Ishikawa (cell line): Measurements from ENCODE around the gene TAS2R43.

Source experiments
- CEBPB ChIP-seq: IDR thresholded peaks from 2 replicates; pipeline ENCODE4 v1.6.1; 2012
- CREB1 ChIP-seq: IDR thresholded peaks from 2 replicates; pipeline ENCODE4 v1.6.1; 2012; ENCODE audit warnings: low read depth
- EGR1 ChIP-seq: IDR thresholded peaks from 2 replicates; pipeline ENCODE4 v1.6.1; 2012
- EP300 ChIP-seq: IDR thresholded peaks from 2 replicates; pipeline ENCODE4 v1.6.1; 2012; ENCODE audit warnings: borderline replicate concordance
- FOXM1 ChIP-seq: IDR thresholded peaks from 2 replicates; pipeline ENCODE4 v1.6.1; 2012; ENCODE audit warnings: low read depth, borderline replicate concordance
- NFIC ChIP-seq: IDR thresholded peaks from 2 replicates; pipeline ENCODE4 v1.6.1; 2012
- RAD21 ChIP-seq: IDR thresholded peaks from 2 replicates; pipeline ENCODE4 v1.6.1; 2012; ENCODE audit warnings: low read depth
- REST ChIP-seq: IDR thresholded peaks from 2 replicates; pipeline ENCODE4 v1.6.1; 2012; ENCODE audit warnings: low read depth, mild to moderate bottlenecking
- TAF1 ChIP-seq: IDR thresholded peaks from 2 replicates; pipeline ENCODE4 v1.6.1; 2012; ENCODE audit warnings: low read depth, mild to moderate bottlenecking
- TCF12 ChIP-seq: IDR thresholded peaks from 2 replicates; pipeline ENCODE4 v1.6.1; 2012; ENCODE audit warnings: low read depth
- TEAD4 ChIP-seq: IDR thresholded peaks from 2 replicates; pipeline ENCODE4 v1.6.1; 2012
- USF1 ChIP-seq: IDR thresholded peaks from 2 replicates; pipeline ENCODE4 v1.6.1; 2012
- YY1 ChIP-seq: IDR thresholded peaks from 2 replicates; pipeline ENCODE4 v1.6.1; 2012; ENCODE audit warnings: low read depth
- ZBTB7A ChIP-seq: IDR thresholded peaks from 2 replicates; pipeline ENCODE4 v1.6.1; 2012; ENCODE audit warnings: low read depth
- TF ChIP-seq, protein P1 (sequence below): IDR thresholded peaks from 2 replicates; pipeline ENCODE4 v1.6.1; 2012

TAS2R43 gene

GRCh38 chr12:11078246-11078645 is 13.9 kb downstream of the TAS2R43 start:
- no peak for TF ChIP-seq TCF12
- TF ChIP-seq YY1, result no peak
- TF ChIP-seq, protein P1, sequence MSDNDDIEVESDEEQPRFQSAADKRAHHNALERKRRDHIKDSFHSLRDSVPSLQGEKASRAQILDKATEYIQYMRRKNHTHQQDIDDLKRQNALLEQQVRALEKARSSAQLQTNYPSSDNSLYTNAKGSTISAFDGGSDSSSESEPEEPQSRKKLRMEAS, result no peak
- TF ChIP-seq EGR1, result no peak
- no peak for TF ChIP-seq CREB1
- TF ChIP-seq RAD21, result no peak
- TF ChIP-seq ZBTB7A, result no peak
- TF ChIP-seq FOXM1, result no peak
- TF ChIP-seq TAF1, result no peak
- TF ChIP-seq EP300, result no peak
- TF ChIP-seq REST, result no peak
- no peak for TF ChIP-seq USF1
- no peak for TF ChIP-seq CEBPB
- no peak for TF ChIP-seq NFIC
- TF ChIP-seq TEAD4, result no peak

DNA sequence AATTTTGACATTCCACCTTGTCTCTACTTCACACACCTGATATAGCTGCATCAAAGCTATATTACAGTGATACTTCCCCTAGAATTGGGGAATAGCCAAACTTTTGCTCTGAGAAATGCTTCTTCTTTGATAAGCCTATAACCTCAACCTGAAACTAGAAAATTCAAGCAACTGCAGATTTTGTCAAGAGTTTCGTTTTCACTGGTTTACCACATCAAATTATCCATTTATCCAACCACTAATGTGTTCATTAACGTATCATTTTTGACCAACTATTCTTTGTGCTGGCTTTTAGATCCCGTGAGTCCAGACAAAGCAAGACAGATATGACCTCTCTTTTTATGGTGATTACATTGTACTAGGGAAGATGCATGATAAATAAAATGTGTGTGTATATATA is 16.5 kb downstream of the TAS2R43 start:
- no peak for TF ChIP-seq CEBPB
- TF ChIP-seq ZBTB7A, result no peak
- no peak for TF ChIP-seq EP300
- no peak for TF ChIP-seq TCF12
- no peak for TF ChIP-seq TAF1
- no peak for TF ChIP-seq USF1
- no peak for TF ChIP-seq NFIC
- no peak for TF ChIP-seq RAD21
- no peak for TF ChIP-seq CREB1
- no peak for TF ChIP-seq EGR1
- TF ChIP-seq, protein P1, result no peak
- no peak for TF ChIP-seq FOXM1
- no peak for TF ChIP-seq YY1
- no peak for TF ChIP-seq REST
- TF ChIP-seq TEAD4, result no peak

- TF ChIP-seq YY1, result no peak
- TF ChIP-seq TEAD4, result no peak
- no peak for TF ChIP-seq RAD21
Observed at GRCh38 chr12:11071414-11071813, 20.7 kb downstream of the TAS2R43 start.

DNA sequence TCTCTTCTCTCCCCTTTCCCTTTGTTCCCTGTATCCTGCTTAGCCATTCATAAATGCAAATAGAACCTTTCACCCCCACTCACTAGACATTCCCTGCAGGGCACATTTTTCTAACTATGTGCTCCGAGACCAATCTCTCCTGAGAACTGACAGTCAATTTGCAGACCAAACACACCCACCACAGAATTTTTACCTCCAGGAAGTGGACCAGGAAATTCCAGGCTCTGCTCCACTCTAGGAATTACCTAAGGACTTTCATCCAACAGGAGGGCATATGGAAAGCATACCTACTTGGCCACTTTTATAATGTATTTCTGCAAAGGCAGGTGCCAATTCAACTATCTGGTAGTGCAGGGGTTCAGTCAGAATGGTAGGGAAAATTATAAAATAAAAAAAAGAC is 21.1 kb downstream of the TAS2R43 start:
- TF ChIP-seq TAF1 (no peak), ZBTB7A (no peak), CREB1 (no peak), CEBPB (no peak), USF1 (no peak), FOXM1 (no peak), TEAD4 (no peak), YY1 (no peak), RAD21 (no peak), REST (no peak), EGR1 (no peak), TCF12 (no peak), NFIC (no peak)
- TF ChIP-seq, protein P1, result no peak
